GM21825 (cell line): ENCODE data around the gene TXLNB.

ENCODE experiments used
- ATAC-seq: cut with Tn5 transposase; IDR thresholded peaks from one replicate; pipeline ENCODE4 v1.9.1; 2021; ENCODE audit warnings: mild to moderate bottlenecking, moderate library complexity; ENCODE audit not compliant: unreplicated experiment

The TXLNB gene

DNA sequence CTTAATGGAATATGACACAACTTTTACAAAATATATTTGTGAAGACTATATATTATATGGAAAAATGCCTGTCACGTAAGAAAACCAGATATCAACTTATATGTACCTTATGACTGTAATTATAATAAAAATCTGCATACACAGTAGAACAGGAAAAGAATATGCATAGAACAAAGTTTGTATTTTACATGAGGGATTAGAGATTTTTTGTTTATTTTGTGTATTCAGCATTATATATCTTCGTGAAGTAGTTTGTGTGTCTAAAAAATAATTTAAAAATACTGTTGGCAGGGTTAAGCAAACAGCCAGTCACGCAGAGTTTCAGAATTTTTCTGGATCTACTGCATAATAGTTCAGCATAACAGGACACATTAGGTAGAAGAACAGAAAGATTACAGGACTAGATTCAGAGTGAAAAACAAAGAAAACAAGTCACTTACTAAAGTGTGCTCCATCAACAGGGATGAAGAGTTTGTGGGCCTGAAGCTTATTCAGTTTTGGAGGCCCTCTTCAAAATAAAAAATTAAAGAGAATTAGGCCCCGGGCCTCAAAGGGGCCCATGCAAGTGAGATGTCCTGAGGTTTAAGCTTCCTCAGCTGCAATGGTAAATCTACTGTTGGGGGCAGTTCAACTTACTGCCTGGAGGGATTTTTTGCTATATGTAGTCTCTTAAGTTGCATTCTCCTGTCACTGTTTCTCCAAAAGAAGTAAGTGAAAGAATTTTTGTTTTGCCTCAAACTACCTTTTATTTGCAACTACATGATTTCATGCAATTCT is 16.3 kb downstream of the TXLNB start:
- ATAC-seq, result no peak

DNA sequence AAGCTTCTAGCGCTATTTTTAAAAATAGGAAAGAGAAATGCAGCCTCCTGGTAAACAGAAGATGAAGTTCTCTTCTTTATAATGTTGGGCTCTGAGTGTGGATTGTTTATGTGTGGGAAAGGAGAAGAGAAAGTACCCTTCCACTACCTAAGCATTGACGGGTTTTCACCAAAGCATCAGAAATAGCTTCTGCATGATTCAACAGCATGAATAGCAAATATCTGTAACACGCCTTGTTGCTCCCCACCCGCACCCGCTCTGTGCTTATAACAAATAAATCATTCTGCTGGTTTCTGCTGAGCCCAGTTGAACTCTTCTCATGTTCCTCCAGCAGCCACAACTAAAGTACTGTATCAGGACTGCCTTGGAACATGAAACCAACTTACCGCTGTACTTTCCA is 20.7 kb downstream of the TXLNB start:
- peak; percentile 86 for ATAC-seq

DNA sequence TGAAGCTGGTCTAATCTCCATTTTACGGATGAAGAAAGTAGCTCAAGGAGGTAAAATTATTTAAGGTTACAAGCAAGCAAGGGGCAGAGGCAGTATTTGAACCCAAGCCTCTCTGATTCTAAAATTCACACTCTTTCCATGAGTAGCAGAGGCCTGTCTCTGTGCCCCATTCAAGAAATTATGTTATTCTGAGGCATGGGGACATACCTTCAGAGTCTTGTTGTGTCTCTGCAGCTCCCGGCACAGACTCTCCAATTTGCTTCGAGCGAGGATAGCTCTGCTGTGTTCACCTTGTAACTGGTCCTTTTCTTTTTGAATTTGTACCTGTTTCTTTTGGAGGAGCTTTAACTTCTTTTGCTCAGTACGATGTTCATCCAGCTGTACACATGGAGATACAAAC is 21.5 kb downstream of the TXLNB start:
- no peak for ATAC-seq

DNA sequence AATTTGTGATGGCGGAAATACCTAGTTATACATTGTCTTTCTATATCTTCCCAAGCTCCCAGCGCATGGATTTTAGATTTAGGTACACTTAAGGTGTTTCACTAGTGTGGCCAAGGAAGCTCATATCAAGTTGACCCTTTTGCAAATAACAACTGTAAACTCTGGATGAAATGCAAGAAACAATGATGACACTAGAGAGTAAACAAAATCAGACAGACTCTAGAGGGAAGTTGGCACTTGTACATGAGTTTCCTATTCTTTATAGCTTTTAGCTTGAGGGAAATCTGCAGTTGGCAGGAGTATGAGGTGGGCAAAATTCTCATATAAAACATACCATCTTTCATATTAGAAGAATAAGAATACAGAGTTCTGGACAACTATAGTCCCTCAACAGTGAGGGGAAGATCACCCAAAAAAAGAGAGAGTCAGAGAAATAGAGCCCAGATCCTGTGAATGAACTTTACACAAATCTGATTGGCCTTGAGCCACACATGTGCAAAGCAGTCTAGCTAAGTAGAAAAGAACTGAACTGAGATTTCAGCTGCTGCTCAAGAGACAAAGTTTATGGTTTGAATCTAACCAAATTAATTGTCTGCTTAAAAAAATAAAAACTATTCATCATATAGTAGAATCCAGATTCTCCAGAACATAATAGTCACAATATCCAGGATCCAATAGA is 26.1 kb downstream of the TXLNB start:
- no peak for ATAC-seq

DNA sequence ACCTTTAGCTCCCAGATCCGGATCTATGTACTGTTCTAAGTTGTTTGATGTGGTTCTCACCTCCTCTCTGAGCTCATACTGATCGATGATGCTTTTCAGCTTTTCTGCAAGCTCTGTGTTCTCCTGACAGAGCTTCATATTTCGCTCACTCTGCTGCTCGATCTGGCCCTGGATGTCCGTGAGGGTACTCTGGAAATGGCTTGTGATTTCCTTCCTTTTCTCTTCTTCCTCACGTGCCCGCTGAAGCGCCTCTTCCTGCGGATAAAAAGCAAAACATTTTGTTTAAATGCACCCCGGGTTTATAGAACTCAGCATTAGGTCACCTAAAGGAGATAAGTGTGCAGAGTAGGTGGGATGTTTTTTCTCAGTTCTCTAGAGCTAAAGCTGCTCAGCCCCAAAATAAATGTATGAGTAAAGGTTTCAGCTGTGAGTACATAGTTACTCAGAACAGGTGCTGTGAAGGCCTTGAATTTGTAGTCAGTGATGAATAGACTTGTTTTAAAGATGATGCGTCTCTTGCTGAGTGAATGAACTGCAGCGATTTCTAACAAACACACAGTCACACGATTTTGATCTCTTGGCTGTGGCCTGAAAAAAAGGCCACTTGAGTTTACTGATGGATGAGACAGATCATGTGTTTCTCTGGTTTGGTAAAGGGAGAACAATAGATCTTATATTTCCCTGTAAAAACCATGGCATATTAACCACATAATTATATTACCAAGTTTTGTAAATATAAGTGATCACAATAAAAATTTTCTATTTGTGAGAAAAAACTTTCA is 29.1 kb downstream of the TXLNB start:
- peak; percentile 90 for ATAC-seq

DNA sequence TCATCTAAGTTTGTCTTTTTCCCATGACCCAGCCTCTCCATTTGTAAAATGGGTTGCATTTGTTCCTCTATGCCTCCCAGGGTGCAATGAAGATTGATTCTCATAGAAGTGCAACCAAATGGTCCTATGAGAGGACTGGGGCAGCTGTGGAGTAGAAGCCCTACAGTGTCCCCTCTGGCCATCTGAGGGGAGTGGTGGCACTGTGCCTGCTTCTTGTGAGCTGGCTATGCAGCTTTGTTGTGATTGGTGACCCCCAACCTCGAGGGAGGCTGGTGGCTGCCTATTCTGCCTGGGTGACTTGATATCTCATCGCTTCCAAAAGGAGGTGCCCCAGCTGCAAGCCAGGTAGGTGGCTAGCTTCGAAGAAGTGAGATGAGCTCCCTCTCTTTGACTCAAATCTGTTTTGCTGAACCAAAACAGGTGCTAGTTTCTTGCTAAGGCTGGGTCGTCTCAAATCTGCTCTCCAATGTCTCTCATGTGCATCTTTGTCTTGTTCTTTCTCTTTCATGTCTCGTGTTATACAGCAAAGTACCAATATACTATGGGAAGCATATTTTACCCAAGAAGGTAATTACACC is 33.9 kb downstream of the TXLNB start:
- no peak for ATAC-seq

DNA sequence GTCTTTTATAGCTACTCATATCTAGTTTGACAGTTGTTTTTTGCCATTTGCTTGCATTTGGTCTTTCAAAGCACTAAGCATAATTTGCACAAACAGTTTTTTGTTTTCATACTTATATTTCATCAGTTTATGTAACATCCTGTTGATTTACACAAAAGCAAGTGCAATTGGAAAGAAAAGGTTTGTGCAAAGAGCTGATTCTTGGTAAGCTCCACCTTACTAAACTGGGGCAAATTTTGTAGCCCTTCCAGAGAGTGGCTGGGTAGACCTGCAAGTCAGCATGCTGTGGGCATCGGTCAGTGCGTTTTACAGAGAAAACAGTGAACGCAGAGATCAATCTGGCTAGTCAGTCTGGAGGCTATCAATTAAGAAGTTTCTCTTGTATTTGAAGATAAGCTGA is 34.5 kb downstream of the TXLNB start:
- no peak for ATAC-seq

DNA sequence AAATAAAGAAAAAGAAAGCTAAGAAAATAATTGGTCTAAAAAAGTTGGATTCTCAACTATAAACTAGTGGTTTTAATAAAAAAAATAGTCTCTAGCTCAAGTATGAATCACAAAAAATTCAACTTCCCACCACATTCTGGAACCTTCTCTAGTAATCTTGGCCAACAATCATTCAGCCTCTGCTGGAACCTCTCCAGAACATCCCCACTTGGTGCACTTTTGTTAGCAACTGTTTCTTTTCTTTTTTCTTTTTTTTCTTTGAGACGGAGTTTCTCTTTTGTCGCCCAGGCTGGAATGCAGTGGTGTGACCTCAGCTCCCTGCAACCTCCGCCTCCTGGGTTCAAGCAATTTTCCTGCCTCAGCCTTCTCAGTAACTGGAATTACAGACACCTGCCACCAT is 35.7 kb downstream of the TXLNB start:
- no peak for ATAC-seq

DNA sequence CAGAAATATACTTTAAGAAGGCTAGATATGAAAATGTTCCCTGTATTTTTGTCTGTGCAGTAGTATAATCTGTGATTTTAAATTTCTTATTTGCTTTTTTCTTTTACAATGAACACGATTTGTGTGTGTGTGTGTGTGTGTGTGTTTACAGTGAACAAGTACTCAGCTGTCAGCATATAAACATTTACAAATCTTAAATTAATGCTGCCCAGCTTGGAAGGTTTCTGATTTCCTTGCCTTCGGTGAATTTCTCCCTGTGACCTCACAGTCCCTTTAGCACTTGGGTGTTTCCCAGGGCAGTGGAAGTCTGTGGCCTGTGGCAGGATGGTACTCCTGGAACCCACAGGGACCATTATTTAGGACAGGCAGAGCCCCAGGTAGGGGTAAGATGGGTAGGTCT is 37.6 kb downstream of the TXLNB start:
- ATAC-seq, result no peak

DNA sequence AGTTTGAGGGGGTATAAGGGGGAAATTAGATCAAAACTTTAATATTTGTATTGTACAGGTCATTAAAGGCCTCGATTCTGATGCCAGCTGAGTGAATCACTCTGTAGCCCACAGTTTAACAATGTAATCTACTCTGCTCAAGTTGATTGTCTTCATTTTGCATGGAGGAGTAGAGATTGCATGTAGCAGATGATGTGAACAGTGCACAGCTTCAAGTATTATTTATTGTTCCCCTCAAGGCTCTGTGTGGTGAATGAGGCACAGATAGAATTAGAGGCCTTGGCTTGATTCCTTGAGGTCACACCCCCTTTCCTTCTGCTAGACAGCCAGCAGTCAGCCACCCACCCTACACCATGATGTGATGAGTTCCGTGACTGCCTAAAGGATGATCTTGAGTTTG is 38.1 kb downstream of the TXLNB start:
- ATAC-seq, result no peak

DNA sequence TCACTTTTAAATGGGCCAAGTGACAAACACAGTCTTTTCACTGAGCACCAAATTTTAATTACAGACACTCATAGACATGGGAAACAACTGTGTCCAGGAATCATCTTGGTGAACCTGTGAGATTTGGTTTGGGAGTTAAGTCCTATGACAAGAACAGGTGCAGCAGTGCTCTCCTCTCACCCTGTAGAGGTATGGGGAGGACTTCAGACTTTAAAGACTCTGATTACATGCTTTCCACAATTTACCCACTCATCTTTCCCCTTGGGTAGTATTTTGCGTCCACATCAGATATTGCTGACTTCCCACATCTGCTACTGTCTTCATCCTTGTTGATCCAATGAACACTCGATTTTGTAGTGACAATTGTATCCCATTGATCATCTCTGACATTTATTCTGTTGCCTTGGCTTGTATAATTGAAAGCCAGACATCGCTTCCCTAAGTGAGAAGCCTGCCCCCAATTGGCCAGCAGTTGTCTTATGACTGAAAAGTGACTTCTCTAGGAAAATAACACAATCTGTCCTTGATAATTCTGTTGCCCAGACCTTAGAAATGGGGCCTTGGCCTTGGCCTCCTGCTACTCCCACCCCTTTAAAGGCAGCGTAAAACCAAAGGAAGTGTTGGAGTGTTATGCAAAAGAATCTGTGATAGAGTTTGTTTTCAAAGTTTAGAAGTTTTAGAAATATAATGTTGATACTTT is 40.0 kb downstream of the TXLNB start:
- no peak for ATAC-seq

DNA sequence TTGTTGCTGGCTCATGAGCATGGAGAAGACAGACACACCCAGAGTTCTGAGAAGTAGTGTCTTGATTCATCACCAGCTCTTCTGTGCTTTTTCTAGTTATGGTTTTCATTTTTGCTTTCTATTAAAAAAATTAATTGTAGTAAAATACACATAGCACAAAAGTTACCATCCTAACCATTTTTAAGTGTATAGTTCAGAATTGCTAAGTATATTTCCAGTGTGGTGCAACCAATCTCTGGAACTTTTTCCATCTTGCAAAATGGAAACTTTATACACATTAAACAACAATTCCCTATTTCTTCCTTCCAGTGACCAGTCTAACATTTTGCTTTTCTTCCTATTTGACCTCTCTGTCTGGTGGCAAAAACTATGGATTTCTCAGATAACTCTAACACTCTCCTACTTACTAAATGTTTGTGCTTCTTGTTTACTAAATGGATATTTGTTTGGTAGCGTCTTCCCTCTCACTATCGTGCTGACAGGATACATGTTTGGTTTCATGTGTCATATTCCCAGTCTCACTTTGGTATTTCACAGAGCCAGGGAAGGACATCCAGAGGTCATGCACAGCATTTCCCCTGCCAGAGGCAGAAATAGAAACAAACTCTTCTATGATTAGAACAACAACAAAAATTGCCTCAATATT is 40.6 kb downstream of the TXLNB start:
- ATAC-seq, result peak; percentile 29

DNA sequence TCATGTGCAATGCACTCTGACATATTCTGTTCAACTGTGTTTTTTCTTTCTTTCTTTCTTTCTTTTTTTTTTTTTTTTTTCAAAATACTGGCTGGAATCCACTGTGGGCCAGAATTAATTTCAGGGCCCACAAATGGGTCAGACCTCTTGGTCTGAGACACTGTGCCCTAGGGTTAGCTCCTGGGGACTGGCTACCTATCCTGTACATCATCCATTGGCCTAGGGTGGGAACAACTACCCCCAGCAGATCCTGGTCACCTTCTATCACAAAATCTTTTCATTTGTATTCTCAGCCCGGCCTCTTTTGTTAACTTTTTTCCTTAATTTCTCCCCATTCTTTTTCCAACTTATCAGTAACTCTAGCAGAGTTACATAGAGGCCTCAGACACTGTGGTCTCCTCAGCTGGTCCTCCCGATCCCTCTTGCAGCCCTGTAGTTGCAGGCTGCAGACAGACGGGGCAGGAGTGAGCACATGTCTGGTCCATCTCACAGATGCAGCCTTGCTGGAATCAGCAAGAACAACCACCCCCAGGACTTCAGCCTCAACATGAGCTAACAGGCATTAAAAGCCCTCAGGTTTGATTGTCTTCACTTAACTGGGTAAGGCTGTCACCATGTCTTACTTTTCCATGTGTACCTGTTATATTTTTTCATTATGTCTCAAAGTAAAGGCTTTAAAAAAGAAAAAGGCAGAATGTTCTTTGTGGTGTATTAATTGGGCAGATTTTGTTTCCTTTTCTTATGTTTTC is 41.3 kb downstream of the TXLNB start:
- peak; percentile 98 for ATAC-seq

DNA sequence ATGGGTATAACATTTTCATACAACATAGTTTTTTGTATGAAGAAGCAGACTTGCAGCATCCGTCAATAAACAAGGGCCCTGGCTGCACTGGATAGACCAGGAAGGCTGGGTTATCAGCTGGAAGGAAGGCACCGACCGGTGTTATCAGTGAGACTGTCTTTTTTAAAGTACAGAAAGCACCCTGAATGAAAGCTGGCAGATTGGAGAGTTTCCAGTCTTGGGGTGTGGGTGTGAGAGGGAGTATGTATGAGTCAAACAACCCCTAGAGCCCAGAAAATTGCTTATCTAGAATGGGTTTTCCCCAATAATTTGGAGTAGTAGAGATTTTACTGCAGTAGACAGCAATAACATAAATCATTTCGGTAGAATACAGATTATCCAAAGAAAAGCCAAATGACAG is 42.4 kb downstream of the TXLNB start:
- ATAC-seq, result no peak

DNA sequence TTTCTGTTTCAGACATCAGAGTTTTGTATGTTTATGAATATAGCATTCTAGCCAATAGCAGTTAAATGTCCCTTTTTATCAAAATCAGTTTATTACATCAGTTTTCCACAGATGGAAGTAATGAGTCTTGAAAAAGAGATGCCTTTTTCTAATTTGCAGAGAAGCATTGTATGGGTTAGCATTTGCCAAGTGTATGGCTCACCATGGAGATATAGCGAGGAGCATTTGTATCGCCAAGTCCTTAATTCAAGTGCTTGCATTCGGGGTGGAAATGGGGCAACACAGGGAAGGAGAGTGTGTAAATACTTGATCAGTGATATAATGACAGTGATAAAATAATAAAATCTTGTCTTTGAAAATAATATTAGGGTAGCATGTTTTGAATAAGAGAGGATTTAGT is 42.9 kb downstream of the TXLNB start:
- ATAC-seq, result no peak

DNA sequence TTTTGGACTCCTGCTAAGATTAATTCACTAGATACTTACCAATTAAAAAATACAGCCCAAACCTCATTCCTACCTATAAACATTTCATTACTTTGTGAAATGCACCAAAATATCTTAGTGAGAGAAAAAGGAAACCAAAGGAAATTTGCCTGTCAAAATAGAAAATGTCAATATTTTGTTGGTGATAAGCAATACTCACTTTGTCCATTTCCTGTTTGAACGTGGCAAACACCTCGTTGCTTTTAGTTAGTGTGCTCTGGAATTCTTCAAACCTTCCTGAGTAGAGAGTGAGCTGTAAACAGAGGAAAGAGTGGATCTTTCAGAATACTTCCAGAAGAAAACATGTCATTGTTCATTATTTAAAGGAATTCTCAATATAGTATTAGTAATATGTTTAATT is 44.2 kb downstream of the TXLNB start:
- ATAC-seq, result no peak

DNA sequence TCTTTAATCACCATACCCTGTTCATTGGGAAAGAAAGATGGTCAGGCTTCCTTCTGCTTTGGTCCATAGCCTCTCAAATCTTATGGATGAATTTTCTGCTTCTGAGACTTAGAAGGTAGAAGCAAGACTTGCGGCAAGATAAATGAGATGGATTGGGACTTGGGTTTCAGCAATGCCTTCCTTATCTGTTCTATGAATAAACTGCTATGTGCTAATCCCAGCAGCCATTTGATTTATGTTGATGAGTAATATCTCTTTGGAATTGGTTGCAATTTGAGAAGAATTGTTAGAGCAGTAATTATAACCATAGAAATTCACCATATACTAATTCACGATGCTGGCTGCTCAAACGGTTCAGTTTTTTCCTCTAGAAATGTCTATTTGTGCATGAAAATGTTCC is 48.3 kb downstream of the TXLNB start:
- ATAC-seq, result no peak

DNA sequence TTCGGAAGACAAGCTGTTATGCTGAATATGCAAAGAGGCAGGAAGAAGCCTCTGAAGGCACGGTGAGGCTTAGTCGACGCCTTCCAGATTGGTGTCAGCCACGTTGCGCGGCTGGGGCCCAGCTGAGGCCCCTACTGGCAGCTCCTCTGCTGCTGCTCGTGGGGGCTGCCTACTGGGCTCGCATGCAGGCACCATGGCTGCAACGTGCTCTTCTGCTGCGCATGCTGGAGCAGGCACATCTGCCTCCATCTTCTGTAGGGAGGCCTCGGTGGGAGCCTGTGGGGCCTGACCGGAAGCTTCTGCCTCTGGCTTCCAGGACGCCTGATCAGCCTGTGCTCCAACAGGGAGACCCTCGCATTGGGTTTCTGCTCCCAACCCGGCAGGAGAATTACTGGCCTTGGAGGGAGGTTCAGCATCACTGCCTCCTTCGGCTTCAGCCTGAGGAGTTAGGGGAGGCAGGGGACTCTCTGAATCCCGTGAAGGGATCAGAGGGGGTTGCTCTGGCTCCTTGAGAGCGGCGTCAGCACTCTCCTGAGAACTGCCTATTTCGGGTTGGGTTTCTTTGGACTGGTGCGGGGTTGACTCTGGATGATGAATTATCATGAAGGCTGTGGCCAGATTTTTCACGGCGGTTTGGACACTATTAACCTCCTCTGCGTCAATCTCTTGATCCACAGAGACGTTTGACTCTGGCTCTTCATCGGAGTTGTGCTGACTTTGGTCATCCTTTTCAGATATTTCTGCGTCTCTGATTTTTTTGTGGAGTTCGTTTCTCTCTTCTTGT is 49.1 kb downstream of the TXLNB start:
- ATAC-seq, result no peak
